Left renal cortex interstitium (tissue), 4 donors: Measurements from ENCODE around the gene KIF4A. TPM values are rescaled to one million over a fixed set of nuclear protein-coding genes. Genes with fewer than 3 reads are reported as not detected.
A peak's percentile ranks its signal among the peaks of the same experiment; 100 is the strongest.

Experiments used
- DNase-seq, 4 donors: peaks; one replicate each; pipeline ENCODE4 v3.0.0-alpha.2; 2013; ENCODE audit warnings: low read depth in 4 of 4, low spot score in 2 of 4, missing footprints in 1 of 4
- polyA plus RNA-seq, 4 donors: library from polyadenylated mRNA; unstranded; fragments of 120-200 nt; gene quantifications; one replicate each; pipeline ENCODE4 v1.2.1, GENCODE V29; 2013; ENCODE audit not compliant: insufficient read length in 4 of 4

The KIF4A gene
- polyA plus RNA-seq, 4 donors, result 16.1 to 17.9 (median 16.7) TPM

DNA sequence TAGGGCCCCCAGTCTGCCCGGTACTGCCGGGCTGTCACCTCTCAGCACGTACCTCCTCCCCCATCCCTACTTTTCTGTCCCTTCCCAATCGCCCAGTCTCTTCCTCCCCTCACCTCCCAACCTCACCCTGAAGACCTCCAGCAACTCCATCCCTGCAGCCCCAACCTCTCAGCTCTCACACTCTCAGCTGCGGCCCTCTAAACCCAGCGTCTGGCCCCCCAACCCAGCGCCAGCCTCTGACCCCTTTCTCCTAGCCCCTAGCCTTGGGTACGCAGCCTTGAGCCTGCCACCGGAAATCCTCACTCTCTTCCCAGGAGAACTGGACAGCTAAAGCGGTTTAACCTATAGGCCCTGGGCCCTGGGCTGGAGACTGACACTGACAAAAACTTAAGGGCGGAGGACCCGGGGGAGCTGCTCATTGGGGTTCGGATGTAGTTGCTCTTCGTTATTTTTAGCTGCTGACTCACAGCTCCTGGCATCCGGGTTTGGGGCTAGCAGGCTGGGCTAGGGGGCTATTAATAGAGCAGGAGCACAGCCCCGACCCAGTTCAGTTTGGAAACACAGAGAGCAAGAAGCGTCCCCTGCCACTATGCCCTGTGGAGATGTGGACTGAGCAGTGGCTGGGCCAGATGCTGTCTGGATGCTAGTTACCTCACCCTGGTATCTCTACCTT is 145.1 kb downstream of the KIF4A start:
- no peak for DNase-seq

DNA sequence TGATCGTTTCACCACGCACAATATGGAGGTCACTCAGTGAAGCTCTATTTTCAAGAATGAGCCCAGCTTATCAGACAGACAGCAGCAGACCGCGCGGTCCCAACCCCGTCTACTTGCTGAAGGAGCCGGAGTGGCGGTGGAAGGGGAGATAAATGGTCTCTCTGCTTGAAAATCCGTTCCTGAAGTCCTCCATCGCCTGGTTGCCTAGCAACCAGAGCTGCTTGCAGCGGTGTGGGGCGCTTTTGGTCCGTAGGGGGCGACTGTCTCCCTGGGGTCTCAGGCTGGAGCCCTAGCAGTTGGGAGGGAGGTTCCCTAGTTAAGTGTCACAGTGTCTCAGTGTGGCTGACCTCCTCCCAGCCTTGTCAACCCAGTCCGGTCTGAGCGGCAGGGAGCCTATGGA is 146.4 kb downstream of the KIF4A start:
- no peak for DNase-seq

DNA sequence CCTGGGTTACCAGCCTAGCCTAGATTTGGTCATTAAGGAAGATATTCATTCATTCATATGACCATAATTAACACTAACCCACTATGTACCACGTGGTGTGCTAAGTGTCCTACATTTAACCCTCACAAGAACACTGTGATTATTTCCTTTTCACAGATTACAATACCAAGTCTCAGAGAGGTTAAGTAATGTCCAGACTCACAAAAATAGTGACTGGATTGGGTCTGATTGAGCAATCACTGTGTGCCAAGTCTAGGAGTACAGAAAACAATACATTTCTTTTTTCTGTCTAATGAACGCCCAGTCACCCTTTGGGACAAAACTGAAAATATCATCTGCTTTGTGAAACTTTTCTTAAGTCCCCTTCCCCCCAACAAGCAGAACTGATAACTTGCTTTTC is 147.1 kb downstream of the KIF4A start:
- DNase-seq, result no peak

DNA sequence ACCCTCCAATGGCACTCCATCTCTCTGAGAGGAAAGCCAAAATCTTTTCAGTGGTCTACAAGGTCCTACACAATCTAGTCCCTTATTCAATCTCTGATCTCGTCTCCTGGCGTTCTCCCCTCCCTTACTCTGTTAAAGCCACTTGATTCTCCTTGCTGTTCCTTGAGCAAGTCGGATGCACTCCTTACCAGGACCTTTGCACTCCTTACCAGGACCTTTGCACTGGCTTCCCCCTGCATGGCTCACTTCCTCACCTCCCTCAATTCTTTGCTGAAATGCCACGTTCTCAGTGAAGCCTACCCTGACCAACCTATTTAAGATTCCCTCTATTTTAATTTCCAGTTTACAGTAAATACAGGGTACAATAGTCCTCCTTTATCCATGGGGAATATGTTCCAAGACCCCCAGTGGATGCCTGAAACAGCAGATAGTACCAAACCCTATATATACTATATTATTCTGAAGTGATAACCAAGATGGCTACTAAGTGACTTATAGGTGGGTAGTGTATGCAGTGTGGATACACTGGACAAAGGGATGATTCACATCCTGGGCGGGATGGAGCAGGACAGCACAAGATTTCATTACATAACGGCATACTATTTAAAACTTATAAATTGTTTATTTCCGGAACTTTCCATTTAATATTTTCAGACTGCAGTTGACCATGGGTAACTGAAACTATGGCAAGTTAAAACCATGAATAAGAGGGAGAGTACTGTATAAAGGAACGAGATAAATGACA is 148.2 kb downstream of the KIF4A start:
- DNase-seq, result no peak

DNA sequence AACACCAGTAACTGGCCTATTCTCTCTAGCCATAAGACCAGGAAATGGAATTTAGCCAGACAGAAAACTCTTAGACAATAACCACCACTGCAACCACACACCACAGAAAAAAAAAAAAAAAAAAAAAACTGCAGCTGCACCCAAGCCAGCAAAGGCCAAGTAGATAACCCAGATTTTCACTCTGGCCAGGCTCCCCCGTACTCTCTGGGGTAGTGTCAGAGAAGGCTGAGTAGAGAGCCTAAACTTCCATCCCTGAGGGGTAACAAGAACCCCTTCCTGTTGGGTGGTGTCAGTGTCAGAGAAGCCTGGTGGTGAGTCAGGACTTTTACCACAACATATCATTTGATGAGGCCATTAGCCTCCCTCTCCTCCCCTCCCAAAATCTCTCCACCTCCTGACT is 149.1 kb downstream of the KIF4A start:
- DNase-seq, result no peak

DNA sequence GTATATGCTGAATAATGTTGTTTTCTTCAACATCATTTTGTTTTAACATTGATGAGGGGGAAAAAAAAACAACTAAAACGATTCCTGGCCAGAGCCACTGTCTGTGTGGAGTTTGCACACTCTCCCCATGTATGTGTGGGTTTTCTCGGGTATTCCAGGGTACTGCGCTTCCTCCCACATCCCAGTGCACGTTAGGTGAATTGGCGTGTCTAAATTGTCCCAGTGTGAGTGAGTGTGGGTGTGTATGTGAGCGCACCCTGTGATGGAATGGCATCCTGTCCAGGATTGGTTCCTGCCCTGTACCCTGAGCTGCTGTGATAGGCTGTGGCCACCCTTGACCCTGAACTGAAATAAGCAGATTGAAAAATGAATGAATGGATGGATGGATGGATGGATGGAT is 152.3 kb downstream of the KIF4A start:
- no peak for DNase-seq

DNA sequence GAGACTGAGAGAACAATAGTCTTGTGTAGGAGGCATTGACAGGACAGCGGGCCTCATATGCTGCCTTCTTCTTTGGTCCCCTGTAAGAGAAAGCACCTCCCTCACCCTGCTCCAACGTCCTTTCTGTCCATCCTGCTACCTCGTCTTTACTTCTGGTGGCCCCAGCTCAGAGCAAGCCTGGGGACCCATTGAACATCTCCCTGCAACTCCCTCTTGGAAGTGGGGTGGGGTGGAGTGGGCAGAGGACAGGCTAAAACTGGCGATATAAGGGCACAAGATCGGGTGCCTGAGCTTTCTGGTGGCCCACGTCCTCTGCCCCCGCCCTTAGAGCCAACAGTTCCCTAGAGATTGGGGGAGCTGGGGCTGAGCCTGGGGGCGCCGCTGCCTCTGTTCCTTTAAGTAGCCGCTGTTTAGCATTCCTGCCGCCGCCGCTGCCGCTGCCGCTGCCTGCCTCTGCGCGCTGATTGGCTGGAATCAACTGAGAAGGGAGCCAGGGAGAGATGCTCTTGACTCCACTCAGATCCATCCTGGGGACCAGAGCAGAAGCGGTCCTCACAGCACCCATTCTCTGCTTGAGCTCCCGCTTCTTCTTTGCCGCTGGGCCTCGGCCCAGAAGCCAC is 154.5 kb downstream of the KIF4A start, which contains the start of gene DLG3:
DLG3 (plus strand) TSS at position 510 of the 620 bp plus-strand sequence. CDS start 367 bp downstream, outside the sequence.
- no peak for DNase-seq

DNA sequence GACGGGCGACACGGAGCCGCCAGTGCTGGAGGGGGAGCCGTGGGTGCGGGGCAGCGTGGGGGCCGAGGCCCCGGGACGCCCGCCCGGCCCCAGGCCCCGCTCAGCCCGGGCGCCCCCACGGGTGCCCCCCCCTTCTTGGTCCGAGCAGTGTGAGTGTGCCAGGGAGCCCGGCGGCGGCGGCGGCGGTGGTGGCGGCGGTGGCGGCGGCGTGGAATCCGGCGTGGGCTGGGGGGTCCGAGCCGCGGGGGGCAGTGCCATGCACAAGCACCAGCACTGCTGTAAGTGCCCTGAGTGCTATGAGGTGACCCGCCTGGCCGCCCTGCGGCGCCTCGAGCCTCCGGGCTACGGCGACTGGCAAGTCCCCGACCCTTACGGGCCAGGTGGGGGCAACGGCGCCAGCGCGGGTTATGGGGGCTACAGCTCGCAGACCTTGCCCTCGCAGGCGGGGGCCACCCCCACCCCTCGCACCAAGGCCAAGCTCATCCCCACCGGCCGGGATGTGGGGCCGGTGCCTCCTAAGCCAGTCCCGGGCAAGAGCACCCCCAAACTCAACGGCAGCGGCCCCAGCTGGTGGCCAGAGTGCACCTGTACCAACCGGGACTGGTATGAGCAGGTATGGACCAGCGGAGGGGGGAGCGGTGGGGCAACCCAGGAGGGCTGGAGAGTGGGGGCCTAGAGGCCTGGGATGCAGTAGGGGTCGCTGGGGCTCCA is 155.2 kb downstream of the KIF4A start:
- no peak for DNase-seq

DNA sequence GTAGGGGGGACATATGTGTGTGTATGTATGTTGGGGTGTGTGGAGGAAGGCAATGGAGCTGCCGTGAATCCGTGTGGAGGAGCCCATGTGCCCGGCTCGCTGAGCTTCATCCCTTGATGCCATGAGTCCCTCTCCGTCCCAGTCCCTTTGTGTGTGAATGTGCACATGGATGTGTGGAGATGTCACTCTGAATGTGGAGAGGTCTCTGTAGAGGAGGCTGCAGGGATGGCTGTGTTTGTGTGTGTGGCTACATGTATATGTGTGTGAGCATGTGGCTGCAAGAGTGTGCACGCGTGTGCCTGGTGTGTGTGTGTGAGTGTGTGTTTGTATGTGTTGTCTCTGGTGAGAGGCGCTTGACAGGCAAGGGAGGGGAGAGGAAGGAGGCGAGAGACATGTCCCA is 156.0 kb downstream of the KIF4A start:
- DNase-seq, result no peak

DNA sequence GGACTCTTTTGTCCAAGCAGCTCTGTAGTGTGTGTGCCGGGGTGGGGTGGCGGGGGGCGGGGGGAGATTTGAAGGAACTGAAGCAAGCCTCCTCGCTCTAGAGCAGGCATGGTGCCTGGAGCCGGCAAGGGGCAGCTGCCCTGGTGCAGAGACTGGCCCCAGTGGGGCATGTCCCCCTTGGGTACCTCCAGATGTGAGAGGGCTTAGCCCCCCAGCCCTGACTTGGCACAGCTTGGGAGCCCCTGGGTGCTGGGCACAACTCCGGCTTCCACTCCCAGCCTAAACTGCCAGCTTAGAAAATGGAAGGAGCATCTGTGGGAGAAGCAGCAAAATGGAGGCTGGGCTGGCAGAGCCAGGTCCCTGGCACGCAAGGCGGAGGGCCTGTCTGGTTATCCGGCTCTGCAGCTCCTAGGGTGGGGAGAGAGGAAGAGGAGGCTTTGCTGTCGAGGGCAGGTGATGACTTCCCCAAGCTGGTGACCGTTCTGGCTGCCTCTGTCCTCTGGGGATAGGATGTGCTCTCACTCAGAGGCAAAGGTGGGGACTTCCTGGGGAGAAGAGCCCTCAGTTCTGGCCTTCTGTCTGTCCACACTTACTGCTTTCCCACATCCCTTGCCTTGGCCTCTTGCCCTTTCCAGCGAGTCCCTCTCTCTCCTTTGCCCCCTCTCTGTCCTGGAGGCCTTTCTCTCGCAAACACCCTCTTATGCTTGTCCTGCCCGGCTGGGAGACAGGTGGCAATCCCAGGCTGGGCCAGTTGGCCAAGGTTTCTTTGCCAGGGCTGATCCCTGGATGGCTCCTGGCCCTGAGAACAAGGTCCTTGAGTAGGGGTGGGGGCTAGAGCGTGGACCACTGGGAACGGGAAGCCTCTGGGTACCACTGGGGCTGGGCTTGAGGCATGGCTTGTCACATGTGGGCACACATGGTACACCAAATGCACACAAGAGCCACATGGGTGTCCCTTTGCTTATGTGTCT is 156.8 kb downstream of the KIF4A start:
- no peak for DNase-seq

DNA sequence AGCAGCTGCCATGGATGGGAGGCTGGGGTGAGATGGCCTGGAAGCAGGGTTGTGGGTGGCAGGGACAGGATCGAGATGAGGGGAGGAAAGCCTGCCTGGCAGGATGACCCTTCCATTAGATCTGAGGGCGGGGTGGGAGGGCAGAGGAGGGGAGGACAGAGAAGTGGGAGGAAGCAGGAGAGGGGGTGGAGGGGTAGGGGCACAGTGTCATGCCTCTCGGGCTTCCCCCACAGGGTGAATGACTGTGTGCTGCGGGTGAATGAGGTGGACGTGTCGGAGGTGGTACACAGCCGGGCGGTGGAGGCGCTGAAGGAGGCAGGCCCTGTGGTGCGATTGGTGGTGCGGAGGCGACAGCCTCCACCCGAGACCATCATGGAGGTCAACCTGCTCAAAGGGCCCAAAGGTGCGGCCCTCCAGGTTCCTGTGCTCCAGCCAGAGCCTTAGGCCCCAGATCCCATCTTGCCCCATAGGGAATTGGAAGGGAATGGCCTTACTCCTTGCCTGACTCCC is 159.6 kb downstream of the KIF4A start:
- no peak for DNase-seq

DNA sequence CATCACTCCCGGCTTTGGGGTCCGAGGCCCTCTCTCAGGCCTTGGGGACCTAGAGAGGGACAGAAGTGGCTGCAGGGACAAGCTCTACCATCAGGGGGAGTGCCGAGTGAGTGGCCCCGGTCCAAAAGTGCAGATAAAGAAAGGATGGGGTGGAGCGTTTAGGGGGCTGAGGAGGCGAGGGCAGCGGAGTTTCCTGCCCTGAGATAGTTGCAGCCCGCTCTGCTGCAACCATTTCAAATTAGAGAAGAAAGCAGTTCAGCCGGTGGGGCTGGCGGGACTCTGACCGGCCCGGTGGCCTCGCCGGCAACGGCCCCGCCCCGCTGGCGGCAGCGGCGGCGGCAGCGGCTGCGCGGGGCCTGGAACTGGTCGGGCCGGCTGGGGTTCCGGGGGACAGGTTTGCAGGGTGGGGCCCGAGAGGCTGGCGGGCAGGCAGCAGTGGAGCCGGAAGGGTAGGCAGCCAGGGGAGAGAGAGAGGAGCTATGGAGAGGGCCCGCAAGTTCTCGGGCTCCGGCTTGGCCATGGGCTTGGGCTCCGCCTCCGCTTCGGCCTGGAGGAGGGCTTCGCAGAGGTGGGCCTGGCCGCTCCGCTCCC is 162.3 kb downstream of the KIF4A start:
- no peak for DNase-seq

DNA sequence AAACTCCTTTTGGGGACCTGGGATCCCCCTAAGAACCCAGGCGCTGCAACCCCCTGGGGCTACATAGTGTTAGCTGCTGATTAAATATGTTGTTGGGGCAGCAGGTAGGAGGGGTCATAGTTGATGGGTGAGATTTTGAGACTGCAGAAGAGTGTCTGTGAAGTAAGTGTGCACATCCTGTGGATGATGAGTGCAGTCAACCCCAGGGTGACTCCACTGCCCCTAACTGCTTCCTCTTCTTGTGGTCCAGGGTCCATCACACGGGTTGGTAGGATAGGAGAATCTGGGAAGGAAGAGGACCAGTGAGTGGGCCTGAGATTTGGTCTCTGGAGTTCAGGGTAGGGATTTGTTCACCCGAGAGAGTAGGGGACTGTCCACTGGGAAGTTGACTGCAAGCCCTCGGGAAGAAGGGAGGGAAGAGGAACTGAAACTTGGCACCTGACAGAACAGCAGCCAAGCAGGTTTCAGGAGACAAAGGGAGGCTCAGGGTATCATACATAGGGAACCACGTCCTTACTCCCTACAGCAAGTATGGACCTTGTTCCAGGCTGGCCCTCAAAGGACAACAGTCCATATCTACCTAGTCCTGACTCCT is 163.2 kb downstream of the KIF4A start:
- no peak for DNase-seq

DNA sequence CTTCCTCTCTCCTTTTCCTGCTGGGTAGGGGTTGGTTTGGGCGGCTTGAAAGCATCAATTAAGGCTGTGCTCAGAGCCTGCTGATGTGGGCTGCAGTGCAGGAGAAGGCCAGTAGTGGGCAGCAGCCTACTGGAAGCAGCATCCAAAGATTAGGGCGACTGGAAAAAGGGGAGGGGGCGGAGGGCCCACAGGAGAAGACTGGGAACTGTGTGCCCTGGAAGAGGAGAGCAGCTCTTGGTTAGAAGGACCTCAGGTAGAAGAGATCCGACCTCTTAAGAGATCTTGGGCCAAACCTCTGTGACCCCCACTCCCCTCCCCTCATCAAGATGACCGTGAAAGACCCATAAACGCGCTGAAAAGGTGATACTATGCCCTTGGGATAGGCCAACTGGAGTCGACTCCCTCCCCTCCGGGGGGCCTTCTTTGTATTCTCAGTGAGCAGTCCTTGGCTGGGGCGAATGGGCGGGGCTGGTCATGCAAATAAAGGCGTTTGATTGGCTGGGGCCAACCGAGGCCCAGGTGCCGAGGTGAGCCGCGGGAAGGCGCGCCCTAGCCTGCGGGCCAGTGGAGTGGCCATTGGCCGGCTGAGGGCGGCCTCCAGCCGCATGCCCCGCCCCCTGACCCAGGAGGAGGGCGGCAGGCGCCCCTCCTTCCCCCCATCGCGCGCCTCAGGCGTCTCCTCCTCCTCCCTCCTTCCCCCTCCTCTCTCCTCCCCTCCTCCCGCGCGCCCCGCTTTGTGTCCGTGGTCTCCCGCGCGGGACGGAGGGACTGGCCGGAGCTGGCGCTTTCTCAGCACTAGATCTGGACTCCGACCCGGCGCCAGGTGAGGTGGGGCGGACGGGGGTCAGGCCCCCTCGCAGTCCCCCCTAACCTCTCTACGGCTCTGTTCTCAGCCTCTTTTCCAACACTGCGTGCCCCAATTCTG is 164.8 kb downstream of the KIF4A start:
- DNase-seq, result peak in 3 of 4 donors; percentile 66 to 80 (median 75)

DNA sequence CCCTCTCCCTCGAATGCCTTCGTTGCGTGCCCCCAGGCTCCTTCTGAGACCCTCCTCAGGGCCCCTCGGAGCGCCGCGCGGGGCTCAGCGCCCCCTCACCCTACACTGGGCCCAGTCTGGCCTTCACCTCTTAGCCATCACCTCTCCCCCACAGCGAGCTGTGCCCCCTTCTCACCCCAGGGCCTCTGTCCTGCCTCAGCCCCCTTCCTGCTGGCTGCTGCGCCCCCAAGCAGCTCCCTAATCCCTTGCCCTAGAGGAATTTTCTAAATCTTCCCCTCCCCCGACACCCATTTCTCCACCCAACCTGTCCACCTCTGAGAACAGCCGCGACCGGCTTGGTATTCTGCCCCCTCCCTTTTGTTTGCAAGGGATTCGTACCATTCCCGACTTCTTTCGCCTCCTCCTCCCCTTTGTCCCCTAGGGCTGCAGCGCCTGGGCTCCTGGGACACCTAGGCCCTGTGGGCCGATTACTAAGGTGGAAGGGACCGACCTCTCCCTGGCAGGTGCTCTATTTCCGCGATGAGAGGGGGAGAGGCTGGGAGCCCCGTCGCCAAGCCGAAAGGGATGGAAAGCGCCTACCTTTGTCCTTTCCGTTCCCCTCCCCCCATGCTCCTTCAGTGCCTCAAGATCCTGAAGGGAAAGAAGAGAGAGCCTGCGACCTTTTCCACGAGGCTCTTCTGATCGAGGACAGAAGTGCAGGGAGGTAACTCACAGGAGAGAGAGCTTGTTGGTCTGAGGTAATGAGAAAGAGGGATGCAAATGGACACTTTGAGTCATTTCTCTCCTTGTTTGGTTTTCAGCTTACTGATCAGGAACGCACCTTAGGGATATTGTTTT is 165.7 kb downstream of the KIF4A start:
- DNase-seq, result no peak

DNA sequence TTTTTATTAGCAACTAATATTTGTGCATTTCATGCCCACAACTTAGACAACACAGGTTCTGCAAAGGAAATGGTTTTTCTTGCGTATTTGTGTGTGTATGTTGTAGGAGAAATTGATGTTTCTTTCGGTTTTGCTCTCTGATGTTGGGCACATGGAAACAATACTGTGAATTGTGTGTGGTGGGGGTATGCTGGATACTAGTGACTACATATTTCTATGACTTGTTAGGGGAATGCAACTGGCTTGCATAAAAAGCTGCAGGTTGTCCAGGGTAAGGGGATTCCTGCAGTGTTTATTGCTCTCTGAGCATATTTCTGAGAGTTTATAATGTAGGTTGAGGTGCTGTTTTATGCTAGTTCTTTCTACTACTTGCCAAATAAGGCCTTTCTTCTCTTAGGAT is 166.4 kb downstream of the KIF4A start:
- DNase-seq, result no peak

DNA sequence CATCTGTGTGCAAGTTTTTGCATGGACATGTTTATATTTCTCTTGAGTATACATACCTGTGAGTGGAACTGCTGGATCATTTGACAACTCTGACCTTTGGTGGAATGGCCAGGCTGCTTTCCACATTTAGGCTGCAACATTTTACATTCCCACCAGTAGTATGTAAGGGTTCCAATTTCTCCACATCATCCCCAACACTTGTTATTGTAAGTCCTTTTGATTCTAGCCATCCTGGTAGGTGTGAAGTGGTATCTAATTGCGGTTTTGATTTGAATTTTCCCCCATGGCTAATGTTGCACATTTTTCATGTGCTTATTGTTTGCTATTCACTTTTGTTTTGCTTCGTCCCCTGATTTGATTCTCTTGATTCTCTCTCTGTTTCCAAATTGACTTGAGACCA is 171.1 kb downstream of the KIF4A start:
- no peak for DNase-seq
